Measurements from ENCODE around the gene HOXD9. TPM values are rescaled to one million over a fixed set of nuclear protein-coding genes. Genes with fewer than 3 reads are reported as not detected.

Gene HOXD9
- polyA plus RNA-seq, 1 donor, result 84.0 TPM

DNA sequence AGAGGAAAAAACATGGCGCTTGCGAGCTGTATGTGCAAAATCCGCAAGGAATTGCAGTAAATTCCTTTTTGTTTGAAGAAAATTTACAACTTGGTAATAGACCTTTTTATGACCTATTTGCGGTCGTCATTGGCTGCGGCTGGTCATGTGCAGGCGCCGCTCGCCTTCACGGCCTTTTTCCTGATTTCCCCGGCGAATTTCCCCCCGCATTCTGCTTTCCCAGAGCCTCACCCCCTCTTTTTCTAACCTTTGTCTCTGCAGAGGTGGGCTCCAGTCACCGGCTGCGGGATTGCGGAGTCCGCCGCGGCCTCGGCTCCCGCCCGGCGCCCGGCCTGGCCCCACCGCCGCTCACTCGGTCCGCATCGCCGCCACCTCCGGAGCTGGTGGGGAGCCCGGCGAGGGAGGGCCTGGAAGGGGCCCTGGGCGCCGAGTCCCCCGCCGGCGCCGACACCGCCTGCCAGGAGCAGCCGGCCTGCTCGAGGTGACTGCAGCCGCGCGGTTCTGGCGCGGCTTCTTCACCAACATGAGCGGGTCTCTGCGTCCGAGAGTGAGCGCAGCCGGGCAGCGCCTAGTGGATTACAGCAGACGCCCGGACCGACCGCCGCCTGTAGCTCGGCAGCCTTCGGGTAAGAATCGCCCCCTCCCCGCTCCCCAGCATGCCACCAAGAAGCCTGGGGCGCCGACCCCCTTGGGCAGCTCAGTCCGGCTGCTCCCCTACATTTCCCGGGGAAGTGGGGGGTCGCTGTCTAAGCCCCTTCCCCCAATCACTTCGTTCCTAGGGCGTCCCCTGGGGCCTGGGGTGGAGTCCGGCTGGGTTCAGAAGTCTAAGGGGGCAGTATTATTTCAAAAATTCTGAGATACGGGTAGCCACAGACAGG lies 14.1 kb downstream of the HOXD9 start:
- DNase-seq, result no peak

DNA sequence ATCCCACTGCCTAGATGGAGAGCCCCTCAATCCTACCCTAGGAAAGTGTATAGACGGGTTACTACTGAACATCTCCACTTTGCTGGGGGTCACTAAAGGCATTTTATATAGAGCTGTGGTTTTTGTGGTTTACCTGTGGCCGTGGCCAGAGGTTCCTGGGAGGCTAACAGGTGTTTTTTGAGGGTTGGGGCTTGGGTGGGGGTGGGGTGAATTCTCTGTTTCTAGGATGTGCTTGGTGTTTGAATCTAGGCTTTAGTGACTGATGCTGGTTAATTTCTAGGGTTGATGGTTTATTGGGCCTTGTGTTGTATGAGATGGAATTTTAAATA lies 14.7 kb downstream of the HOXD9 start:
- no peak for DNase-seq

DNA sequence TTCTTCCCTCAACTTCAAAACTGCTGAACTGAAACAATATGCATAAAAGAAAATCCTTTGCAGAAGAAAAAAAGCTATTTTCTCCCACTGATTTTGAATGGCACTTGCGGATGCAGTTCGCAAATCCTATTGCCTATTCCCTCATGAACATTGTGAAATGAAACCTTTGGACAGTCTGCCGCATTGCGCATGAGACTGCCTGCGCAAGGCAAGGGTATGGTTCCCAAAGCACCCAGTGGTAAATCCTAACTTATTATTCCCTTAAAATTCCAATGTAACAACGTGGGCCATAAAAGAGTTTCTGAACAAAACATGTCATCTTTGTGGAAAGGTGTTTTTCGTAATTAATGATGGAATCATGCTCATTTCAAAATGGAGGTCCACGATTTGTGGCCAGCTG lies 15.4 kb downstream of the HOXD9 start:
- no peak for DNase-seq

DNA sequence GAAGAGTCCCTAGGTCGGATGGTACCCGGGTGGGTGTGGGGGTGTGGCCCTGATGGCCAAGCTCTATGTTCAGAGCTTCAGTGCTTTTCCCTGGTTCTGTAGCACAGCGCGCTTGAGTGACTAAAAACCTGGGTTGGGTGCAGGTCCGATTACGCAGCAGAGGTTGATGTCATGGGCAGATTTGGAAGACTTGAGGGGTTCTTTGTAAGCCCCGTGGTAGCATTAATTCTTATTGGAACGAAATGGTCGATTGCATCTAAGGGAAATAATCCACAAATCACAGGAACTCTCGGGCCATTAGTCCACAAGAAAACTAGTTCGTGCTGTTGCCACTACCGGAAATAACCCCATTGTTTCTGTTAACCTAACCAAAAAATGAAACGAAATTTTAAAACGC lies 16.0 kb downstream of the HOXD9 start:
- DNase-seq, result no peak

DNA sequence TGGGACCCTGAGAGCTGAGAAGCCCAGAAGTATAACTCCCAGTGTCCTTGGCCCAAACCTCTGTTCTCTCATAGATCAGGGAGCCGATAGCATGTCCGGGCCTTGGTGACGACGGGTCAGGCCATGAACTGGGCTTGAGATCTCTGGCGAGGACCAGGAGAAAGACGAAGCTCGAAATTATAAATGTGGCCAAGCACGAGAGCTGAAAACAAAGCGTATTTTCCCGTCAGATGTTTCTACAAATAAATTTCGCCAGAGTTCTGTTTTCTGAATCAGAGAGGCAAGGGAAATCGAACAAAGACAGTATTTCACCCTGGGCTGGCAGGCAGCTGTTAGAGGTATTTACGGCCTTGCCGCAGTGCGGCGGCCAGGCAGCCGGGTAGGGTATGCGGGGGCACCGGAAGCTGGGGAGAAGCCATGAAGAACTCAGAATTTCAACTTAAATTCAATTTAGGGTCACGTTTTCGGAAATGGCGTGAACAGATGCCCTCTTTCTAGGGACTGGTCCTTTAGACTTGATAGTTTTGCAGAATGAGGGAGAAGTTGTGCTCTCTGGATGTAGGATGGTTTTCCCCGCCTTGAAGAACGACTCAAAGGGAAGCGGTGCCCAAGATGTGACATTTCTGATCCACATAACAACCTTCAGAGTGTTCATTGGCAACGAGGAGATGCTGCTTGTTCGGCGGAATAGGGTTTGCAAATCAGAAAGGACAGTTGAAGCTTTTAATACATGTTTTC lies 16.6 kb downstream of the HOXD9 start:
- no peak for DNase-seq

DNA sequence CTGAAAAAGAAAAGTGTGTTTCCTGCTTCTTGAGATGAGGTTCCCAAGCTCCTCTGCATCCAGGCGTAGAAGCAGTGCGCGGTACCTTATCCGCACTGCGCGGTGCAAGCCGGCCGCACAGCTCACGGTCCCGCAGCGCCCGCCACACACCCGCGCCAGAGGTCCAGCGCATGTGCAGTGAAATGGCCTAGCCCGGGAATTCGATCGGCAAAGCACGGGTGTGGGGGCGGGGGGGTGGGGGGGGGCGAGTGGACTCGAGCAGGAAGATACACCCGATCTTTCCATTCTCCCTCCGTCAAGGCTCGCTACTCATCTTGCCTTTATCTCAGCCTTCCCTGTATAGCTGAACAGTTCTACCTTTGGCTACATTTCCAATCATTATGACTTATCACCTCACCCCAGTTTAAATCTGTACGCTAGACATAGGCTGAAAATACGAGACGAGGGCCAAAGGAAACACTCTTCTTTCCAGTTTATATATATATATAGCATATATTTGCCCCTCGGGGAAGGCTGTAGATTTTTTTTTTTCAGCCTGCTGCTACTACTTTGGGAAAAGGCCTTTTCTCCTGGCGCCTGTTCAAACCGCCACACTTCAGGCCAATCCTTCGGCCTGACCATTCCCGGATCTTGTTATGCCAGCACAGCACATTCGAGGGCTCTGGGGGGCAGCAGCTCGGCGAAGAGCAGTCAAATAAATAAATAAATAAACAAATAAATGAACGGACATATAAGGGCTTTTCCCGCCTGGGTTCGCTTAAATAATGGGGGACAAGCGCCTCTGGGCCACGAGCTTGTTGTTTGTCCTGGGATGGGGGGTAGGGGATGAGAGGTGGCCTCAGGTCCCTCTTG lies 17.4 kb downstream of the HOXD9 start:
- DNase-seq, result no peak

DNA sequence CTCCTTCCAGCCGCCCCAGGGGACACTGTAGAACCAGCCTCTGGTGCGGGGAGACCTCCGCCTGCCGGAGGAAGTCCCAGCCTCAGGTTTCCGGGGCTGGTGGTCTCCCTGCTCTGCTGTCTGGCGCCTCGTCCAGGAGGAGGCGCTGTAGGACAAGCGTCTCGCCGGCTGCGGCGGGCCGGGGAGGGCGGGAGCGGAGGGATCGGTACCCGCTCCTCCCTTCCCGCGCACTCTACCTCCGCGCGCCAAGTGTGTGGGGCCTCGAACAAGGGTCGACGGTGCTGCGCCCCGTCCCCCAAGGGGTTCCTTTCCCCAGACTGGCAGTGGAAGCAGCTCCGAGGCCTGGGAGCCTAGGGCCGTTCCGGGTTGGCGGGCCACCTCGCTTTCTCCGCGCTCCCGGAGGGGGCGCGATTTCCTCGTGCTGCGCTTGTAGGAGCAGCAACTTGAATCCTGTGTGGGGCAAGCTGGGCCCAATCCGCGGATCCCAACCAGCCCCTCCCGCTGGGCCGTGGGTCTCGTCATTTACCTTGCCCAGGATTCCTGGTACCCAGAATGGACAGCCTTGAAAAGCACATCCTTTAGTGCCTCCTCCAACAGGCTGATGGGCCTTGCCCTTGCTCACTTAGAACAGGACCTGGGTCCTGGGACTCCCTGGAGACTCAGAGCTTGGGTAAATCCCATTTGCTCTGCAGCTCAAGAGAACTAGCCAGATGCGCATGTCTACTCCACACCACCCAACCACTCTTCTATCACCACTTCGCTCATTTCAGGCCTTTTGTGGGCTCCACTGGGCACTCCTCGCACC lies 18.2 kb downstream of the HOXD9 start:
- no peak for DNase-seq

DNA sequence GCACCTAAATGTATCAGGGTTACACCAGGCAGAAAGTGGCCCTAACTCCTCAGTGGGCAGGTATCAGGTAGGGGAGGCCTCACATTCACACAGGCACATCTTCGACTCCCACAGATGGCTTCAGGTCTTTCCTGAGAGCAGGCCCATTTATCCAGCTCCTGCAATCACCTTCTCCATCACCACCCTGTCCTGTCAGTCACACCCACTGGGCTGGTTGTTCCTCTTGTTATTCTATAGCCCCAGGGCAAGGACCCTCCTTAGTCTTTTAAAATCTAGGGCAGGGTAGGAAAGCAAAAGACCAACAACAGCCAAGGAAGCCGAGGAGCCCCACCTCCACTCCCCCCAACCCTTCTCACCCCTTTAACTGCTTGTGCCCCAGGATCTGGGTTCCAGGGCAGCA lies 19.8 kb downstream of the HOXD9 start:
- DNase-seq, result no peak

DNA sequence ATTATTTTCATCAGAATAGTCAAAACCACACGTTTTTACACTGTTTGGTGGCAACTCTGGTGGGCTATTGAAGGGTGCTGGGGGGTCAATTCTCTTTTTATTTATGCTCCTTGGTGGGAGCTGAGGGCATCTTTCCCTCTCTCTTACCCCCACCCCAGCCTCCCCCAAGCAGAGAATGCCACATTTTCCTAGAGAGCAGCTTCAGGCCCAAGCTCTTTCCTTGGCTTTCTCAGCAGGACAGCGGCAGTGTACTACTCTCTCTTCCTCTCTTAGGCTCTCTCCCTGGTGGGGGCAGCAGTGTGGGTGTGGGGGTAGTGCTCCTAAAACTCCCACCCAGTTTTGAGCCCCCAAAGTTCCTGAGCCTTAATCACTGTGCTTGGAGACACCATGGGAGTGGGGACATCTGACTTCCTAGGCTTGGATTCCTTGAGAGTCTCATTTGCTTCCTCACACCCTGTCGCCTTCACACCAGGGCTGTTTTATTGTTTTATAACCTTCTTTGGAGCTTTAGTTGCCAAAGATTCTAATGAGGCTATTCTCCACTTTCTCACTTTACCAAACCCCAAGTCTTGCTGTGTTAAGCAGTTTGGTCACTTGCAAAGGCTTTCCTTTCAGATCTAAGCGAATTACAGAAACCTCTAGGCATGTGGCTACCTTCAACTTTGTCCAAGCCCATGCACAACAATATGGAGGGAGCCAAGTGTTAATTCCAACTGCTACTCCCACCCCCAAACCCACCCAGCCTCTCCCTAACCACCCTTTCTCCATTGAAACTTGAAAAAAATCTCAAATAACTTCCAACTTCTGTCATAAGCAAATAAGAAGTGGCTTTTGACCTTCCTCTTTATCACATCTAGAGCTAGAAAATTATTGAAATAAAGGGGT lies 22.8 kb downstream of the HOXD9 start:
- no peak for DNase-seq

DNA sequence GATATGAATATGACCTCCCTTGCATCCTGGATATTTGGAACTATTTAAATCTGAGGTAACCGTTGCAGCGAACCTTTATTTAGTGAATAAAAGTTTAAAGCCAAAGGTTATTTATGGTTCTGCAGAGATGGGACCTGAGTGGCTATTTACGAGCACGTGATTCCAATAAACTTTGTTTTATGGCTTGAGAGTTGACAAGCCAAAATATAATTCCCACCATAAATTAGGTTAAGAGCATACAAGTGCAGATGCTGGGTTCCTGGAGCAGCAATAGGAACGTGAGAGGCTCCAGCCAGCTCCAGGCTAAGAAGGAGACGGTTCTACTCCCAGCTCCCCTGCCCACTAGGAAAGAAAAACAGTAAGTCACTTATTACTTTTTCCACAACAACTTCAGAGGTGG lies 23.6 kb downstream of the HOXD9 start:
- DNase-seq, result no peak

DNA sequence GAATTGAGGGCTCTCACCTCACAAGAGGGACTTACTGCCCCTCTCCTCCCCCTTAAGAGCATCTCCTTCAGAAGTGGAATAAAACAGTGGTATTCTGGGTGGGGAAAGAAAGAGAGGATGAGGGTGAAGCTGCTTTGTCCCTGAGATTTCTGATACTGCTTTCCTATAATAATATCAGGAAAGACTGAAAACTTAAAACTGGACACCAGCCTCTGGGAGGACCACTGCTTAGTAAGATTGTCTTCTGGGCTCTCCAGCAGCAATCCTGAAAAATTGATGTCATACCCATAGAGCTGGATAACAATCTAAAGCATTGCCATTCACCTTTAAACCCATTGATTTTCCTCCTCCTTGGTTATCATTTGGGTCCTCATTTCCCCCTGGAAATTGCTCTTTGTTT lies 24.1 kb downstream of the HOXD9 start:
- no peak for DNase-seq

DNA sequence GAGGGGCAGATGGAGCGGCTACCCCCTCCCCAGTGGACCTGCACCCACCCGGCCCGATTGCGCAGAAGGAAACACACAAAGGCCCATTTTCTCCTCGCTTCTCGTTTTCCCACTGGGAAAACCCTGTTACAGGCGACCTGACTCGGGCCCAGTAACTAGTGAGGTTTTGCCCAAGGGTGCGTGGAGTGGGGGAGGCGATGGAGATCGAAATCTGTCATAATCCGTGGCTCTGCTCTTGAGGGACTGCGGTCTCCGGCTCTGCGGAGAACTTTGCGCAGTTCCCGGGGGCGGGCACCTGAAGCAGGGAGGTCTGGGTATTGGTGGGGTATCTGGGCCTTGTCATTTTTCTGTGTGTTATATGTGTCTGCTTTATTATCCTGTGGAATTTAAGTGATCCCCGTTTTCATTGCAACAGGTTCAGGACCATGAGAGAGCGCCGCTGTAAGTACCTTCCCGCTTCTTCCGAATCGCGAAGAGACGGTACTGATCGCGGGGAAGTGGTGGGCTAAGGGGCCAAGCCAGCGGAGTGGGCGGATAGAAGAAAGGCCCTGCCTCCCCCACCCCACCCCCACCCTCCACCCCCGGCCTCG lies 24.8 kb downstream of the HOXD9 start:
- no peak for DNase-seq

DNA sequence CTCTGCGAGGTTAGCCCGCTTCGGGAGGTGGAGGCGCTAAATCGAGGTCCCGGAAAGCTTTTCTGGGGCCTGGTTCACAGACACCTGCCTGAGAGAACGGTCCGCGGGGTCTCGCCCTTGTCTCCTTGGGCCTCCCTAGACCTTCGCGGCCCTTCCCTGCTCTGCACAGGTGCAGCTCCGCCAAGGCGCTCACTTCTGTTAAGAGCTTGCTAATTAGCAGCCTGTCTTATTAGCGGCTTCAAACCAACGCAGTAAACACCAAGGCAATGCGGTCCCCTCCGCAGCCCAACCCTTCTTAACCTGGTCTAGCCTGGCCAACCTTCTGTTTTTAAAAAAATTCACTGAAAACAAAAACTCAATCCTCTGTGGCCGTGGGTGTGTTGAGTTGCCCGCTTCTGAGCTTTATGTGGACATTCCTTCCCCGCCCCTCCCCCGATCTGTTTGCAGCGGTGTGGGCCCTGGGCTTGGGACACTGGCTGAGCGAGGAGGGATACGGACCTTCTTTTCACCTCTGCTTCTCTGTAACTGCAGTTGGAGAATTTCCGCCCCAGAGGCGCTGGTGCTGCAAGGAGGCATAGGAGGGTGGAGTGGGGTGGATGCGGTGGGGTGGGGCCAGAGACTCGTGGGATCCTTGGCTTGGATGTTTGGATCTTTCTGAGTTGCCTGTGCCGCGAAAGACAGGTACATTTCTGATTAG lies 25.4 kb downstream of the HOXD9 start:
- no peak for DNase-seq

DNA sequence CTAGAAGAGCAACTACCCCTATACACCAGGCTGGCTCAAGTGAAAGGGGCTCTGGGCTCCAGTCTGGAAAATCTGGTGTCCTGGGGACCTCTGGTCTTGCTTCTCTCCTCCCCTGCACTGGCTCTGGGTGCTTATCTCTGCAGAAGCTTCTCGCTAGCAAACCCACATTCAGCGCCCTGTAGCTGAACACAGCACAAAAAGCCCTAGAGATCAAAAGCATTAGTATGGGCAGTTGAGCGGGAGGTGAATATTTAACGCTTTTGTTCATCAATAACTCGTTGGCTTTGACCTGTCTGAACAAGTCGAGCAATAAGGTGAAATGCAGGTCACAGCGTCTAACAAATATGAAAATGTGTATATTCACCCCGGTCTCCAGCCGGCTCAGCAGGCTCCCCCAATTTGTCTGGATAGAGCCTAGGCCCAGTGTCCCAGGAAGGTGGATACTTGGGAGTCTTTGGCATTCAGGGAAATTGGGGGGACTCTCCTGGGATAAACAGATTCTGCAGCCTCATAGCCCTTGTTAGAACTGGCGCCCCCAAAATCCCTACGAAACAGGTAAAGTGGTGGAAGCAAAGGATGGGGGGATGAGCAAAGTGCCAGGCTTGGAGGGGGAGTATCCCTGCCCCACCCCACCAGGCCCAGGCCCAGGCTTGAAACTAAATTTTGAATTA lies 26.4 kb downstream of the HOXD9 start:
- DNase-seq, result no peak

DNA sequence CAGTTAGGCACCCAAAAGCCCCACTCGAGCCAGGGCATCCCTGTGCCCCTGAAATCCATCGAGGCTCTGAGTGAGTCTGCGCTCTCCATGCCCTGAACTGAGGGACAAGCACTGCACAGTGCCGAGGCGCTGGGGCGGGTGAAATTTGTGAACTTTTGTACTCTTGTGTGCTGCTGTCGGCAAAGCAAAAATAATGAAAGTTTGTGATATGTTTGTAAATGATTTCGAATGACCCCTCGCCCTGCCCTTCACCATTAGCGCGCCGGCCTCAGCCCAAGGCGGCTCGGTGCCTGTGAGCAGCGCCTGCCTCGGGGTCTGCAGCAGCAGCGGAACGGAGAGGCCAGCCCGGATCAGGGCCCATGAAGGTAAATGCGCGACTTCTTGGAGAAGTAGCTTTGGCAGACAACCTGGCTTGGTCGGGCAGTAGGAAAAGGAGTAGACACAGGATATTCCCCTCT lies 27.0 kb downstream of the HOXD9 start:
- DNase-seq, result no peak

DNA sequence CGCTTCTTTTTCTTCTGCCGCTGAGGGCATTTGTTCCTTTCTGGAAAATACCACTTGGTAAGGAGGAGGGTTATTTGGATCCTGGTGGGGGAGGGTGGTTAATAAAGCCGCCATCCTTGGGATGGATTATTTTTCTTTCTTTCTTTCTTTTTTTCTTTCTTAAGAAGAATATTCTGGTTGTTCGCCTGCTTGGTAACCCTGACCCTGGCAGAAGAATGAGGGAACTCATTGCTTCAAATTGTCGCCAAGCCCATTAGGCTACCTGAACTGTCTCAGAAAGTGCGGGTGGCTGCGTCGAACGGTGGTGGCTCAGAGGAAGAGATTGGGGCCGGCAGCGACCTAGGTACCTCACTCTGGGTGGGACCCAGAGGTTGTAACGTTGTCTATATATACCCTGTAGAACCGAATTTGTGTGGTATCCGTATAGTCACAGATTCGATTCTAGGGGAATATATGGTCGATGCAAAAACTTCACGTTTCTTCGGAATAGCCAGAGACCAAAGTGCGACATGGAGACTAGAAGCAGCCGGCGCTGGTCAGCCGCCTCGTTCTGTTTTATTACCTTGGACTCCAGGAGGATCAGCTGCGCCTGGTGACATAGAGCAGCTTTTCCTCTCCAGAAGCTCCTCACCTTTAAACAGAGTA lies 27.5 kb downstream of the HOXD9 start:
- DNase-seq, result no peak

DNA sequence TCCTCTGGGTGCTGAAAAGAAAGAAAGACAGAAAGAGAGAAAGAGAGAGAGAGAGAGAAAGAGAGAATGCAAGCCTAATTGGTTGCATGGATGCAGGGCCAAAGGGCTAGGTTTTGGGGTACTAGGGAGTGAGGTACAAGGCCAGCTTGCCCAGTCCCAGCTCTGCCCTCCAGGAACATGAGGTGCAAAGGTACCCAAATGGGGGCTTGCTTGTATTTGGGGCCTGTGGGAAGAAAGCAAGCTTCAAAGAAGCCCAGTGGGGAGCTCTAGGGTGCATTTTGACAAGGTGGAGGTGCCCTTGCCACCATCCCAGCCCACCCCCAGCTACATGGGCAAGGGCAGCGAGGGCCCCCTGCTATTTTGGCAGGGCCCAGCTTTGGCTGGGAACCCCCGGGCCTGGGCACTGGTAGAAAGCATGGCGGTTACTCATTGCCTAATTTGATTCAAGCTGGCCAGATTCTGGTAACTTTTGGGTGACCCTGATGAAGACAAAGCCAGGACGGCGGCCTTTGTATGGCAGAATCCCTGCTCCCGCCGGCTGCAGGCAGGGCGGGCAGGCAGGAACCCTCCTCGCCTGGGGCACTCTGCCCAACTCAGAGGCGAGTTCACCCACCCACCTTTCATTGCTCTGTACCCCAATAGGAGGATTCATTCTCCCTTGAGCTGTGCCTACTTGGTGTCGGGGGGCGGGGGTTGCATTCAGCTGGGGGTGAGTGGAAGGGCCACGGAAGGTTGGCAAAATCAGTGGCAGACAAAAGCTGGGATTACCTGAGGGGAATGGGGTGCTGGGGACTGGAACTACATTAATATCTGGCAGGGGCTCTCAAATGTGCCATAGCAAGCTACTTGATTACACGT lies 28.3 kb downstream of the HOXD9 start:
- DNase-seq, result no peak

Measured in left kidney (tissue), 2 donors.